Measurements from ENCODE around the gene MUC3A. TPM values are rescaled to one million over a fixed set of nuclear protein-coding genes. Genes with fewer than 3 reads are reported as not detected.

MUC3A gene
- total and polyA plus RNA-seq, 2 experiments from 2014 or later: 4.9 to 9.4 TPM

GRCh38 chr7:100962537-100962936 lies 13.2 kb downstream of the MUC3A start:
- H3K36me3 ChIP-seq (replicated peaks; ENCODE audit: insufficient read depth, low read depth): no peaks in the 10 kb centered on the region
- no peak for DNase-seq (ENCODE audit: low spot score)
- peaks cover 72% of the 10 kb centered on the region for H3K27me3 ChIP-seq
- H3K27ac ChIP-seq: no peak overlapping the region
- TF ChIP-seq EZH2 (IDR thresholded peaks at IDR 0.05; ENCODE audit: borderline replicate concordance) (no peak), EZH2phosphoT487 (IDR thresholded peaks at IDR 0.05; ENCODE audit: low read depth, severe bottlenecking, unreplicated experiment) (no peak), CTCF (IDR thresholded peaks at IDR 0.05; ENCODE audit: poor library complexity) (no peak)
- H2AFZ ChIP-seq: no peak overlapping the region
- H3K9me3 ChIP-seq (ENCODE audit: low read depth): no peaks in the 10 kb centered on the region
- 96% methylated on average over 3 of the region's 3 CpGs for WGBS (ENCODE audit: low lambda C conversion rate, missing lambda C conversion rate)
- H3K79me2 ChIP-seq: no peaks in the 10 kb centered on the region
- no peak overlapping the region for H3K4me3 ChIP-seq
- H3K4me2 ChIP-seq: no peak overlapping the region
- H3K9me2 ChIP-seq (replicated peaks; ENCODE audit: insufficient read depth): no peaks in the 10 kb centered on the region
- H4K20me1 ChIP-seq (ENCODE audit: insufficient read depth, poor library complexity, severe bottlenecking): no peaks in the 10 kb centered on the region
- H3K4me1 ChIP-seq (ENCODE audit: insufficient read depth): peaks cover 9% of the 10 kb centered on the region

- no peaks in the 10 kb centered on the region for H3K36me3 ChIP-seq (replicated peaks; ENCODE audit: insufficient read depth, low read depth)
- no peak overlapping the region for H3K4me3 ChIP-seq
- TF ChIP-seq CTCF (IDR thresholded peaks at IDR 0.05; ENCODE audit: poor library complexity) (no peak), EZH2phosphoT487 (IDR thresholded peaks at IDR 0.05; ENCODE audit: low read depth, severe bottlenecking, unreplicated experiment) (no peak), EZH2 (IDR thresholded peaks at IDR 0.05; ENCODE audit: borderline replicate concordance) (no peak)
- no peaks in the 10 kb centered on the region for H3K9me2 ChIP-seq (replicated peaks; ENCODE audit: insufficient read depth)
- H4K20me1 ChIP-seq (ENCODE audit: insufficient read depth, poor library complexity, severe bottlenecking): no peaks in the 10 kb centered on the region
- H3K4me2 ChIP-seq: no peak overlapping the region
- H3K79me2 ChIP-seq: no peaks in the 10 kb centered on the region
- H3K27ac ChIP-seq: no peak overlapping the region
- no peak overlapping the region for H2AFZ ChIP-seq
- H3K9me3 ChIP-seq (ENCODE audit: low read depth): no peaks in the 10 kb centered on the region
- peaks cover 80% of the 10 kb centered on the region for H3K27me3 ChIP-seq
- DNase-seq (ENCODE audit: low spot score): no peak
- peaks cover 9% of the 10 kb centered on the region for H3K4me1 ChIP-seq (ENCODE audit: insufficient read depth)
- 76% methylated on average over 12 of the region's 12 CpGs for WGBS (ENCODE audit: low lambda C conversion rate, missing lambda C conversion rate)
These were observed 14.1 kb downstream of the MUC3A start for GRCh38 chr7:100963386-100963785.

- Histone ChIP-seq H3K27me3 (peaks cover 85% of the 10 kb centered on the region), H2AFZ (no peak overlapping the region), H3K9me3 (ENCODE audit: low read depth) (no peaks in the 10 kb centered on the region), H3K9me2 (replicated peaks; ENCODE audit: insufficient read depth) (no peaks in the 10 kb centered on the region), H4K20me1 (ENCODE audit: insufficient read depth, poor library complexity, severe bottlenecking) (no peaks in the 10 kb centered on the region), H3K27ac (no peak overlapping the region), H3K36me3 (replicated peaks; ENCODE audit: insufficient read depth, low read depth) (no peaks in the 10 kb centered on the region), H3K4me2 (no peak overlapping the region), H3K79me2 (no peaks in the 10 kb centered on the region), H3K4me1 (ENCODE audit: insufficient read depth) (peaks cover 9% of the 10 kb centered on the region), H3K4me3 (no peak overlapping the region)
- 80% methylated on average over 8 of the region's 8 CpGs for WGBS (ENCODE audit: low lambda C conversion rate, missing lambda C conversion rate)
- DNase-seq (ENCODE audit: low spot score): no peak
- no peak for TF ChIP-seq EZH2 (IDR thresholded peaks at IDR 0.05; ENCODE audit: borderline replicate concordance)
- TF ChIP-seq EZH2phosphoT487 (IDR thresholded peaks at IDR 0.05; ENCODE audit: low read depth, severe bottlenecking, unreplicated experiment): no peak
These were observed 14.5 kb downstream of the MUC3A start for GRCh38 chr7:100963874-100964273.

GRCh38 chr7:100964630-100965029 lies 15.3 kb downstream of the MUC3A start:
- Histone ChIP-seq H4K20me1 (ENCODE audit: insufficient read depth, poor library complexity, severe bottlenecking) (no peaks in the 10 kb centered on the region), H3K9me3 (ENCODE audit: low read depth) (no peaks in the 10 kb centered on the region), H3K4me2 (no peak overlapping the region), H3K36me3 (replicated peaks; ENCODE audit: insufficient read depth, low read depth) (no peaks in the 10 kb centered on the region), H3K4me3 (no peak overlapping the region), H2AFZ (no peak overlapping the region), H3K9me2 (replicated peaks; ENCODE audit: insufficient read depth) (no peaks in the 10 kb centered on the region), H3K4me1 (ENCODE audit: insufficient read depth) (peaks cover 9% of the 10 kb centered on the region), H3K27ac (no peak overlapping the region), H3K79me2 (no peaks in the 10 kb centered on the region), H3K27me3 (peaks cover 87% of the 10 kb centered on the region)
- WGBS (ENCODE audit: low lambda C conversion rate, missing lambda C conversion rate): 50% methylated on average over 7 of the region's 7 CpGs
- TF ChIP-seq CTCF (IDR thresholded peaks at IDR 0.05; ENCODE audit: poor library complexity) (no peak), EZH2phosphoT487 (IDR thresholded peaks at IDR 0.05; ENCODE audit: low read depth, severe bottlenecking, unreplicated experiment) (no peak), EZH2 (IDR thresholded peaks at IDR 0.05; ENCODE audit: borderline replicate concordance) (no peak)
- DNase-seq (ENCODE audit: low spot score): no peak
